GM18909 (cell line): ENCODE measurements around the gene ACTN4.
A peak's percentile ranks its signal among the peaks of the same experiment; 100 is the strongest.

ENCODE experiments used
- ATAC-seq: cut with Tn5 transposase; IDR thresholded peaks from one replicate; pipeline ENCODE4 v1.9.1; 2021; ENCODE audit warnings: mild to moderate bottlenecking; ENCODE audit not compliant: unreplicated experiment, poor library complexity

The ACTN4 gene

DNA sequence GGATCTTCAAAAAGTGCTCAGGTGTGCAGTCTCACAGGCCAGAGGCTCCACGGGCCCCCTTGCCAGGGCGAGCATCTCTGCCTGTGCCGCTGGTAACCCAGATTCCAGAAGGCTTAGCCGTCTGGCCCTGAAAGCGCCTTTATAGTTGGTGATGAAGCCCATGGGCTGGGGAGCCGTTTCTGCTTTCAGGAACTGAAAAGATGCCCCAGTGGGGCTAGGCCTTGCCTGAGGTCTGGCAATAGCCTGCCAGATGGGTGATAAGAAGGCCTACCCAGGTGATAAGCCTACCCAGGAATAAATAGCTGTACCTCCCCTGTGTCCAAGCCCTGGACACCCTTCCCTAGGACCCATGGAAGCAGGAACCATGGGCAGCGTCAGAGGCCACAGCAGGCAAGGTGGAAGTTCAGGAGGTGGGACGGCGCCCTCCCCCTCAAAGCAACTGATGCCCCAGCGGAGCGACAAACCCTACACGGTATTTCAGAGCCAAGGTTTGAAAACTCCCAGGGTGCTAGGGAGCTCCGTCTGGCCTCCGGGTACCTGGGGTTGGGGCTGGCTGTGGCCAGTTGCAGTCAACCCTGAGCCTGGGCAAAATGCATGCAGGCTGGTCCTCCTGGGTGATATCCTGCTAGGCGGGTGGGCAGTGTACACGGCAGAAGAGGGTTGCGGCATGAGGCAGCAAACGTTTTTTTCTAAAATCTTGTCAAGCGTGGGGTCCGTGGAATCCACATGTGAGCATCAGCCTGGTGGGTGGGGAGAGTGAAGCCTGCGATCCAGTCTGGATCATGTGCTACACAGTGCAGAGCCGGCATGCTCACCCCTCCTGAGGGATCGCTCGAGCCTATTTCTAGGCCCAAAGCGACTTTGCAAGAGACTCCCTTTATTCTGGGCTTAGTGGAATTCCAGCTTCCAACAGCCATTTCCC, 45.3 kb downstream of the ACTN4 start:
- ATAC-seq = no peak

GRCh38 chr19:38693380-38694223, 46.2 kb downstream of the ACTN4 start:
- ATAC-seq = peak; percentile 59

DNA sequence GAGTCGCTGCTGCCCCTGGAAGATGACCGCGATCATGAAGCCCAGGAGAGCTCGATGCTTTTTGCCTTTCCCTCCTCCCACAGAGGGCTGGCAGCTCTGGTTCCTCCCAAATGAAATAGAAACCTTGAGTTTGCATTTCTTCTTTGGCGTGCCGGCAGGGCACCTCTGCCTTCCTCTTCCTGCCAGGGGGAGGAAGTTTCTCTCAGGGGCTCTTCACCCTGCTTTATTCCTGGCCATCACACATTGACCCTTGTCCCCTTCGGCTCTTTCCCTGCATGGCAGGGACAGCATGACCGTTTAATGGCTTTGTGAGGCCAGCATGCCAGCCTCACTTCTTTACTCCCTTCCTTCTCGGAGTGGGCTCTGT, 47.9 kb downstream of the ACTN4 start:
- no peak for ATAC-seq

- no peak for ATAC-seq
Observed at GRCh38 chr19:38695832-38696728, 48.6 kb downstream of the ACTN4 start.

- ATAC-seq = no peak
Observed at GRCh38 chr19:38696729-38697055, 49.2 kb downstream of the ACTN4 start.

DNA sequence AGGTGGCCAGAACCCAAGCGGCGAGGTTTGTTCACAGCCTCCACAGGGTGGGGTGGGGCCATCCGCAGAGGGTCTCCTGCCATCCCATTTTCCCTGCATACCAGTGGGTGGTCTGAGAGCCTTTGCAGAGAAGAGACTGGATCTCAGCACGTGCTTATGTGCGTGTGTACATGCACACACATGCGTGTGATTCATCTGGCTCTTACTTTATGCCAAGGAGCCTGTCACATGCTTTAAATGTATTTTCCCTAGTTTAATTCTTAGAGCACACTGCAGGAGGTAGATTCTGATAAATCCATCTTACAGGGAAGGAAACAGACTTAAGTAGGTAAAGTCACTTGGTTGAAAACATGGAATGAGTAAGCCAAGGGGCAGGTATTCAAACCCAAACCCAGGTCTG, 49.7 kb downstream of the ACTN4 start:
- no peak for ATAC-seq

DNA sequence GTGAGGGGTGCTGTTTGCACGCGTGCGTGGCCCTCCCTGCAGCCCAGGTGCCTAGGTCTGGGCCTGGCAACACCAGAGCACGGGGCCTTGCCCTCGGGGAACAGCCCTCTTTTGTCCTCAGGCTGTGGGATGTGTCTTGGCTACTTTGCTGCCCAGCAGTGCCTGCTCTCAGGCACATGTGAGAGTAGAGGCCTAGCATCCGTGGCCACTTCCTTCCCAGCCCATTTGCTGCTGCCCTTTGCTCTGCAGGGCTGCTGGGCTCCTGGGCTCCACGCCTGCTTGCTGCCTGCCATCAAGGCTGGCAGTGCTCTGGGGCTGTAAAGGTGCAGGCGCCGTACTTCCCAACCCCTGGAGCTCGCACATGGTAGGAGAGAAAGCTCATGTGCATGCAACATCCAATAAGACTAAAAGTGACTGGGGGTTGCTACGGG, 50.2 kb downstream of the ACTN4 start:
- ATAC-seq = no peak

GRCh38 chr19:38698225-38699026, 51.0 kb downstream of the ACTN4 start:
- ATAC-seq = no peak

- ATAC-seq = no peak
Observed at GRCh38 chr19:38699027-38699346, 51.5 kb downstream of the ACTN4 start.

DNA sequence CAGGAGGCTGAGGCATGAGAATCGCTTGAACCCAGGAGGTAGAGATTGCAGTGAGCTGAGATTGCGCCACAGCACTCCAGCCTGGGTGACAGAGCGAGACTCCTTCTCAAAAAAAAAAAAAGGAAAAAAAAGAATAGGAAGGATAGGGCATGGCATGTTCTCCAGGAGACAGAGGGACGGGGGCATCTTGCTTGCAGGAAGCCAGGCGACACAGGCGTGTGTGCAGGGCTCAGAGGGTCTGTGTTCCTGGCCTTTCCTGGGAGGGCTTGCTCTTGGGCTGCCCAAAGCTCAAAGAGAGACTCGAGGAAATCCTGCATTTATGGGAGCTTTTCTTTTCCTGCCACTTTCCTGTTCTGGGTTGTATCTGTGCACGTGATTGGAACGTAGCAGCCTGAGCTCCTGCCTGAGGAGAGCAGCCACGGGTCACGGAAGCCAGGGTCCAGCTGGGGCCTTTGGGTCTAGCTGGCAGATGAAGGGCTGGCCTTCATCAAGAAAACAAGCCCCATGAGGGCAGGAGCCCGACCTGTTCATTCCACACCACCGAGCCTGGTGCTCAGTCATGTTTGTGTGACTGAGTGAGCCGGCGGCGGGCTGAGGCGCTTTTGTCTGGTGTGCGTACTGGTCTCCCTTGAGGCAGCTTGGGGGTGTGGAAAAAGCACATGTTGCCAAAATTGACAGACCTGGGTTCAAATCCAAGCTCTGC, 52.3 kb downstream of the ACTN4 start:
- no peak for ATAC-seq

DNA sequence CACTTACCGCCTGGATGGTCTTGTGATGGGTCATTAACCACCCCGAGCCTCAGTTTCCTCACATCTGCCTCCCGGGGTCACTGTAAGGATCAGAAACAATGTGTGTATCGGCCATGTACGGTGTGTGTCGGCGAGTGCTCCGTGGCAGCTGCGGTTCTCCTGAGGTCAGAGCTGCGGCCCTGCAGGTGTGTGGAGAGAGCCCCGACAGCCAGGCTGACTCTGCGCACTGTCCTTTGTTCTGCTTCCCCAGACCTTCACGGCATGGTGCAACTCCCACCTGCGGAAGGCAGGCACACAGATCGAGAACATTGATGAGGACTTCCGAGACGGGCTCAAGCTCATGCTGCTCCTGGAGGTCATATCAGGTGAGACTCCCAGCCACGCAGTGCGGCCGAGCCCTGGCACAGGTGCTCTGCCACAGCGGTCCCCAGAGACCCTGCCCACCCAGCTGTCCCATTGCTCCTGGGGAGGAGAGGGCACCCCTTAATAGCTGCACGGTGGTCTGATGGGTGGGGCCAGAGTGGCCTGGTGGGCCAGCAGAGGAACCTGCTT, 53.0 kb downstream of the ACTN4 start:
- ATAC-seq = no peak

DNA sequence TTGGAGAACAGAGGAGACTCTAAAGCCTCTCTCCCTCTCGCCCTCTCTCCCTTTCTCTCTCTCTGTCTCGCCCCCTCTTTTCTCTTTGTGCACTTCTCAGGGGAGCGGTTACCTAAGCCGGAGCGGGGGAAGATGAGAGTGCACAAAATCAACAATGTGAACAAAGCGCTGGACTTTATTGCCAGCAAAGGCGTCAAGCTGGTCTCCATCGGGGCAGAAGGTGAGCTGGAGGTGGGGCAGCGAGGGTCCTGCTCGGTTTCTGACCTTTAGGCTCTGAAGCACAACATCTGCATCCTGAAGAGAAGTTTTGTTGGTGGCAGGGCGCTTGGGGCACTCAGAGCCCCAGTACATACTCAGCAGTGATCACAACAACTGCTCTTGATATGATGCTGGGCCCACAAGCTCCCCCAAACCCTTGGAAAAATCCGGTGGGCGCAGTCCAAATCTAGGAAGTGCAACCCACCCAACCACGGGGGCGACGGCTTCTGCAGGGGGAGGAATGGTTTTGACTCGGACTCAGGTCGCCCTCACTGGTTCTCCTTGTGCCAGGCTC, 53.5 kb downstream of the ACTN4 start:
- ATAC-seq = no peak

DNA sequence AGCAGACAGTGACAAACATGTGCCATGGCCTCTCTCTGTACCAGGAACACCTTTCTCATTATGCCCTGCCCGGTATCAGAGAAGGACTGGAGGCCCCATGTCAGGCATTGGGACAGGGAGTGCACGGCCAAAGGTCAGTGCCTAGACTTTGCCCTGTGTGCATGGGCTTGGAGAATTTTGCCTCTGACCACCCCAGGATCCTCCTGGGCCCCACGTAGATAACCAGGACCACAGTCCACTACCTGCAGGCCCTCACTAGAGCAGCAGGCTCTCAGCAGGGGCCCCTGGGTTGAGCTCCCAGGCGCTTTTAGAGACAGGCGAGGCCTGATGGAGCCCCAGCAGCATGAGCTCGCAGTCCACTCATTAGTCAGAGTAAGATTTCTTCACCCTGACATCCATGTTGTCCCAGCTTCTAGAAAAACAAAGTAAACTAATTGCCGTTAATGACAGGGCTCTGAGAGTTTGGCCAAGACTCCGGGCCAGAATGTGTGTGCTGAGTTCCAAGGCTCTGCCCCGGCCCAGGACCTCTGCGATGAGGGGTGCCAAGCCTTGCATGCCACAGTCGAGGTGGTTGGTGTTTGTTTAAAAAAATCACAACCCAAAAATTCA, 54.1 kb downstream of the ACTN4 start:
- no peak for ATAC-seq

DNA sequence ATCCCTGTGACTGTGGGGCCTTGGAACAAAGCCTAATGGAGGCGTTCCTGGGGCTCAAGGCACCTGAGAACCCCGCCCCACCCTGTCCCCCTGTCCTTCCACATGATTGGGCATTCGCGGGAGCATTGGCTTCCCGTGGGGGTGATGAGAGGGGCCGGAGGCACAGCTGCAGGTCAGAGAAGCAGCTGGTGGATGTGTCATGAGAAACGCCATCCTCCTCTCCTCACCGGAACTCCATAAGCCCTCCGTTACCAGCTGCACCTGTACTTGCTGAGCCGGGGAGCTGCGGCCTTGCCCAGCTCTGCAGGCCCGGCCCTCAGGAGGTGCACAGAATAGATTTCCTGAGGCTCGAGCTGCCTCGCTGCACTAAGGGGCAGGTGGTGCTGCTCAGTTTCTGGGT, 54.8 kb downstream of the ACTN4 start:
- no peak for ATAC-seq

- no peak for ATAC-seq
Observed at GRCh38 chr19:38703509-38703908, 56.1 kb downstream of the ACTN4 start.

- ATAC-seq = no peak
Observed at GRCh38 chr19:38704488-38705026, 57.1 kb downstream of the ACTN4 start.

- no peak for ATAC-seq
Observed at GRCh38 chr19:38705197-38706019, 58.0 kb downstream of the ACTN4 start.
